Measurements from ENCODE around the gene RGS12. TPM values are rescaled to one million over a fixed set of nuclear protein-coding genes. Genes with fewer than 3 reads are reported as not detected.

Gene RGS12
- total and polyA plus RNA-seq, 2 of the 13 experiments (the other 11 are each of a cell fraction or from before 2014, with no cell fraction given) = 21.0 to 27.7 TPM

- TF ChIP-seq ZBTB7A (CRISPR knock-in tag; IDR thresholded peaks at IDR 0.05) (peak; percentile 74; the same call in 1 of the 2 replicates), KDM2A (CRISPR knock-in tag; IDR thresholded peaks at IDR 0.05; ENCODE audit: borderline replicate concordance, low read depth) (peak; percentile 65; the same call in 1 of the 2 replicates), HES4 (CRISPR knock-in tag; IDR thresholded peaks at IDR 0.05; ENCODE audit: borderline replicate concordance) (0 out of 2 replicates have a peak, but pooled peaks have one; percentile 23), TEAD3 (CRISPR knock-in tag; optimal IDR thresholded peaks at IDR 0.05; ENCODE audit: borderline replicate concordance) (no peak), BRF2 (CRISPR knock-in tag; IDR thresholded peaks at IDR 0.05) (no peak), ZFP90 (CRISPR knock-in tag; IDR thresholded peaks at IDR 0.05; ENCODE audit: borderline replicate concordance) (no peak), ZNF75D (CRISPR knock-in tag; IDR thresholded peaks at IDR 0.05; ENCODE audit: borderline replicate concordance) (no peak), ZNF383 (CRISPR knock-in tag; IDR thresholded peaks at IDR 0.05; ENCODE audit: borderline replicate concordance) (no peak), NFYC (CRISPR knock-in tag; IDR thresholded peaks at IDR 0.05) (no peak), SOX5 (CRISPR knock-in tag; IDR thresholded peaks at IDR 0.05; ENCODE audit: borderline replicate concordance) (peak; percentile 28; the same call in 1 of the 2 replicates), ATAD3A (CRISPR knock-in tag; IDR thresholded peaks at IDR 0.05) (no peak), SP140L (CRISPR knock-in tag; IDR thresholded peaks at IDR 0.05; ENCODE audit: borderline replicate concordance) (no peak), GATAD1 (CRISPR knock-in tag; IDR thresholded peaks at IDR 0.05) (no peak), ZSCAN29 (CRISPR knock-in tag; conservative IDR thresholded peaks at IDR 0.05) (0 out of 2 replicates have a peak, but pooled peaks have one; percentile 77), ZNF225 (CRISPR knock-in tag; IDR thresholded peaks at IDR 0.05) (no peak), ZBTB10 (CRISPR knock-in tag; IDR thresholded peaks at IDR 0.05; ENCODE audit: borderline replicate concordance) (no peak), PAXIP1 (CRISPR knock-in tag; conservative IDR thresholded peaks at IDR 0.05) (no peak; the same call in 1 of the 2 replicates), ZNF496 (CRISPR knock-in tag; IDR thresholded peaks at IDR 0.05; ENCODE audit: insufficient replicate concordance) (no peak)
- TF ChIP-seq, protein P1, sequence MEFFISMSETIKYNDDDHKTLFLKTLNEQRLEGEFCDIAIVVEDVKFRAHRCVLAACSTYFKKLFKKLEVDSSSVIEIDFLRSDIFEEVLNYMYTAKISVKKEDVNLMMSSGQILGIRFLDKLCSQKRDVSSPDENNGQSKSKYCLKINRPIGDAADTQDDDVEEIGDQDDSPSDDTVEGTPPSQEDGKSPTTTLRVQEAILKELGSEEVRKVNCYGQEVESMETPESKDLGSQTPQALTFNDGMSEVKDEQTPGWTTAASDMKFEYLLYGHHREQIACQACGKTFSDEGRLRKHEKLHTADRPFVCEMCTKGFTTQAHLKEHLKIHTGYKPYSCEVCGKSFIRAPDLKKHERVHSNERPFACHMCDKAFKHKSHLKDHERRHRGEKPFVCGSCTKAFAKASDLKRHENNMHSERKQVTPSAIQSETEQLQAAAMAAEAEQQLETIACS (CRISPR knock-in tag; IDR thresholded peaks at IDR 0.05) = 0 out of 2 replicates have a peak, but pooled peaks have one; percentile 40
- TF ChIP-seq, protein P2, sequence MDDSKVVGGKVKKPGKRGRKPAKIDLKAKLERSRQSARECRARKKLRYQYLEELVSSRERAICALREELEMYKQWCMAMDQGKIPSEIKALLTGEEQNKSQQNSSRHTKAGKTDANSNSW (CRISPR knock-in tag; IDR thresholded peaks at IDR 0.05; ENCODE audit: borderline replicate concordance) = no peak
These were observed 7.1 kb upstream of the RGS12 start (continued) for GRCh38 chr4:3285558-3286334.

Measured in HepG2 (cell line).